Thoracic aorta (tissue), 2 donors: Measurements from ENCODE around the gene DDX20. TPM values are rescaled to one million over a fixed set of nuclear protein-coding genes. Genes with fewer than 3 reads are reported as not detected.

Experiments
- ATAC-seq: fragments of 150-250 bp; one replicate; pipeline ENCODE4 v1.8.0; 2017; ENCODE audit warnings: low read depth; ENCODE audit not compliant: insufficient number of reproducible peaks, low FRiP score
- DNase-seq: peaks from one replicate; pipeline ENCODE4 v3.0.0-alpha.2; 2020; ENCODE audit warnings: low spot score
- H3K27ac ChIP-seq, 2 donors: fragments of 200-600 bp; sonication (generic); 1 replicate in 1 of 2; 2 replicates in 1 of 2; pipeline ENCODE4 v1.5.1; 2016; ENCODE audit warnings: mild to moderate bottlenecking in 2 of 2, moderate library complexity in 2 of 2
- H3K27me3 ChIP-seq: fragments of 200-600 bp; sonication (generic); replicated peaks from 2 replicates; pipeline ENCODE4 v1.6.0; 2016; ENCODE audit warnings: mild to moderate bottlenecking; ENCODE audit not compliant: insufficient read depth
- H3K36me3 ChIP-seq: fragments of 200-600 bp; sonication (generic); one replicate; pipeline ENCODE4 v1.5.1; 2016
- H3K4me1 ChIP-seq, 2 donors: fragments of 200-600 bp; sonication (generic); 1 replicate in 1 of 2; 2 replicates in 1 of 2; pipeline versions ENCODE4 v1.5.1 to v1.6.0; 2016; ENCODE audit warnings: low read depth in 2 of 2, mild to moderate bottlenecking in 1 of 2; ENCODE audit not compliant: control insufficient read depth in 1 of 2
- H3K4me3 ChIP-seq: fragments of 200-600 bp; sonication (generic); 2 replicates; pipeline ENCODE4 v1.5.1; 2016; ENCODE audit warnings: mild to moderate bottlenecking
- H3K9me3 ChIP-seq: fragments of 200-600 bp; sonication (generic); 2 replicates; pipeline ENCODE4 v1.5.1; 2016
- total RNA-seq, 2 donors: library from RNA; depleted of rRNA; stranded (reverse); fragments of >200 nt; gene quantifications; one replicate each; pipeline versions ENCODE4 v1.1.0 to v1.2.3, GENCODE V29; 2016
- TF ChIP-seq, protein P1 (sequence below): fragments of 200-600 bp; sonication (generic); IDR thresholded peaks from one replicate; pipeline ENCODE4 v1.5.1; 2019; ENCODE audit warnings: antibody characterized with exemption

DDX20 gene, protein sequence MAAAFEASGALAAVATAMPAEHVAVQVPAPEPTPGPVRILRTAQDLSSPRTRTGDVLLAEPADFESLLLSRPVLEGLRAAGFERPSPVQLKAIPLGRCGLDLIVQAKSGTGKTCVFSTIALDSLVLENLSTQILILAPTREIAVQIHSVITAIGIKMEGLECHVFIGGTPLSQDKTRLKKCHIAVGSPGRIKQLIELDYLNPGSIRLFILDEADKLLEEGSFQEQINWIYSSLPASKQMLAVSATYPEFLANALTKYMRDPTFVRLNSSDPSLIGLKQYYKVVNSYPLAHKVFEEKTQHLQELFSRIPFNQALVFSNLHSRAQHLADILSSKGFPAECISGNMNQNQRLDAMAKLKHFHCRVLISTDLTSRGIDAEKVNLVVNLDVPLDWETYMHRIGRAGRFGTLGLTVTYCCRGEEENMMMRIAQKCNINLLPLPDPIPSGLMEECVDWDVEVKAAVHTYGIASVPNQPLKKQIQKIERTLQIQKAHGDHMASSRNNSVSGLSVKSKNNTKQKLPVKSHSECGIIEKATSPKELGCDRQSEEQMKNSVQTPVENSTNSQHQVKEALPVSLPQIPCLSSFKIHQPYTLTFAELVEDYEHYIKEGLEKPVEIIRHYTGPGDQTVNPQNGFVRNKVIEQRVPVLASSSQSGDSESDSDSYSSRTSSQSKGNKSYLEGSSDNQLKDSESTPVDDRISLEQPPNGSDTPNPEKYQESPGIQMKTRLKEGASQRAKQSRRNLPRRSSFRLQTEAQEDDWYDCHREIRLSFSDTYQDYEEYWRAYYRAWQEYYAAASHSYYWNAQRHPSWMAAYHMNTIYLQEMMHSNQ
- total RNA-seq = 10 to 100 TPM; 17.2 to 21.5 TPM

DNA sequence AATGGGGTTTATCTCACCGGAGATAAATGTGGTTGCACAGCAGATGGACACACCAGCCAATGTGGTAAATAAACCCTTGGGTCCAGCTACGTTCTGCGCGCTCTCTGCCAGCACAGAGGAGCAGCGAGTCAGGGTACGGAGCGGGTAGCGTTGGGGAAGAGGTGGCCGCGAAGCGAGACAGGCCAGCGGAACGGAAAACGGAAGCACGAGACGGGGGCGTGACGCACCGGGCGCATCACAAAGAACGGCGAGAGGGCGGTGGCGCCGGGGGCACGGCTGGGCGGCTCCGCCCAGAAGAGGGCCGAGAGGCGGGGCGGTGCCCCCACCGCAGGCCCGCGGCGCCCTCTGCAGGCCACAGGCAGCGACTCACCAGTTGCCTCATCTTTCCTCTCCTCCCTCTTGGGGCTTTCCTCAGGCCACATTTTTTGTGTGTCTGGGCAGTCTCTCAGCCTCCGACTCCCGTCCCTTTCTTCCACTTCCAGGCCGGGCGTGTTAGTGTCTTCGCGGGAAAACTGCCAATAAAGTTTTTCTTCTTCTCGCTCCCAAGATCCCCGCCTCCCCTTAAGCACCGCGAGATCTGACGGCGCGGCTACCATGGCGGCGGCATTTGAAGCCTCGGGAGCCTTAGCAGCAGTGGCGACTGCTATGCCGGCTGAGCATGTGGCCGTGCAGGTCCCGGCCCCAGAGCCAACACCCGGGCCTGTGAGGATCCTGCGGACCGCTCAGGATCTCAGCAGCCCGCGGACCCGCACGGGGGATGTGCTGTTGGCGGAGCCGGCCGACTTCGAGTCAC, at the start of gene DDX20:
TSS of gene DDX20 (plus strand) at position 571 of the 793 bp plus-strand sequence. CDS start at position 595, 24 bp downstream.
- peaks cover 8 to 25% of the 10 kb centered on the region in 2 donors for H3K4me1 ChIP-seq
- no peaks in the 10 kb centered on the region for H3K9me3 ChIP-seq
- ATAC-seq (peak; percentile 95), DNase-seq (peak; percentile 72)
- TF ChIP-seq, protein P1, sequence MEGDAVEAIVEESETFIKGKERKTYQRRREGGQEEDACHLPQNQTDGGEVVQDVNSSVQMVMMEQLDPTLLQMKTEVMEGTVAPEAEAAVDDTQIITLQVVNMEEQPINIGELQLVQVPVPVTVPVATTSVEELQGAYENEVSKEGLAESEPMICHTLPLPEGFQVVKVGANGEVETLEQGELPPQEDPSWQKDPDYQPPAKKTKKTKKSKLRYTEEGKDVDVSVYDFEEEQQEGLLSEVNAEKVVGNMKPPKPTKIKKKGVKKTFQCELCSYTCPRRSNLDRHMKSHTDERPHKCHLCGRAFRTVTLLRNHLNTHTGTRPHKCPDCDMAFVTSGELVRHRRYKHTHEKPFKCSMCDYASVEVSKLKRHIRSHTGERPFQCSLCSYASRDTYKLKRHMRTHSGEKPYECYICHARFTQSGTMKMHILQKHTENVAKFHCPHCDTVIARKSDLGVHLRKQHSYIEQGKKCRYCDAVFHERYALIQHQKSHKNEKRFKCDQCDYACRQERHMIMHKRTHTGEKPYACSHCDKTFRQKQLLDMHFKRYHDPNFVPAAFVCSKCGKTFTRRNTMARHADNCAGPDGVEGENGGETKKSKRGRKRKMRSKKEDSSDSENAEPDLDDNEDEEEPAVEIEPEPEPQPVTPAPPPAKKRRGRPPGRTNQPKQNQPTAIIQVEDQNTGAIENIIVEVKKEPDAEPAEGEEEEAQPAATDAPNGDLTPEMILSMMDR = peak; percentile 81
- H3K4me3 ChIP-seq = peak within 1 kb of the TSS; percentile 95
- peak within 1 kb of the TSS; percentile 92 to 93 for H3K27ac ChIP-seq
- H3K36me3 ChIP-seq = peaks cover under 1% of the 10 kb centered on the region
- H3K27me3 ChIP-seq = no peaks in the 10 kb centered on the region

DNA sequence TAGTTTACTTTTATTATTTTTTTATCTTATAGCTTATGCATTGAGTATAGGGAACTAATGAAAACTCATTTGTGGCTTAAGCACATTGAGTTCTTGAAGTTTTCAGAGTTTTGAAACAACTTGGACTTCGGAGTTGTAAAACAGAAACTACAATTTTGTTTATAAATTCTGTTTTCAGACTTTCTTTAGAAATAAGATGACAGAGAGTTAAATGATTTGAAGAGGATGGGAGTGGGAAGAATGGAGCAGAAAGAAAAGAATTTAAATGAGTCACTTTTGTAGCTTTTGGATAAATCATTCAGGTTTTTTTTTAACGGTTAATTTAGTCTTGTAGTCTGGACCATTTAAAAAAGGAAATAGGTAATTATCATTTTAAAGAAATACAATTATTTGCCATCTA, 48.8 kb upstream of the DDX20 start:
- DNase-seq (no peak), ATAC-seq (no peak)
- Histone ChIP-seq H3K4me3 (no peak overlapping the region), H3K27me3 (no peaks in the 10 kb centered on the region), H3K27ac (no peak overlapping the region), H3K4me1 (no peaks in the 10 kb centered on the region), H3K36me3 (peaks cover 14% of the 10 kb centered on the region), H3K9me3 (no peaks in the 10 kb centered on the region)
- TF ChIP-seq, protein P1 = no peak

DNA sequence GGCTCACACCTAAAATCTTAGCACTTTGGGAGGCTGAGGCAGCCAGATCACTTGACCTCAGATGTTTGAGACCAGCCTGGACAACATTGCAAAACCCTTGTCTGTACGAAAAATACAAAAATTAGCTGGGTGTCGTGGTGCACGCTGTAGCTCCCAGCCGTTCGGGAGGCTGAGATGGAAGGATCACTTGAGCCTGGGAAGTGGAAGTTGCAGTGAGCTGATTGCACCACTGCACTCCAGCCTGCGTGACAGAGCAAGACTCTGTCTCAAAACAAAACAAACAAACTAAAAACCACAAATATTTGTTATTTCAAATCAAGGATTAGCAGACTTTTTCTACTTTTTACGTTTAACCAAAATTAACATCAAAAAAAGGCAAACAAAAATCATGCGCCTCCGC, 47.8 kb upstream of the DDX20 start:
- ATAC-seq = no peak
- Histone ChIP-seq H3K27me3 (no peaks in the 10 kb centered on the region), H3K4me1 (no peaks in the 10 kb centered on the region), H3K9me3 (no peaks in the 10 kb centered on the region), H3K27ac (no peak overlapping the region), H3K4me3 (no peak overlapping the region), H3K36me3 (peaks cover 14% of the 10 kb centered on the region)
- TF ChIP-seq, protein P1 = no peak
- DNase-seq = no peak

DNA sequence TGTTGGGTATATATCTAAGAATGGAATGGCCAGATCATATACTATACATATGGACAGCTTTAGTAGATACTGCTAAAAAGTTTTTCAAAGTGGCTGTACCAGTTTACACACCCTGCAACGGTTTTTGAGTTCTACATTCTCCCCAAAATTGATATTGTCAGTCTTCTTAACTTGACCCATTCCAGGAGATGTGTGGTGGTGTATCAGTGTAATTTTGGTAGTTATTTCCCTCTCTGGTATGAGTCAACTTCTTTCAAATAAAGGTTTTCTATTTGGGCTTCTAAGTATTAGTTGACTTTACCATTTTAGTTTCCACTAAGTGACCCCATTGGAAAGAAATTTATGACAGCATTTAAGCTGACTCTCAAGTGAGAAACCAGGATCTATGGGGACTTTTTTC, 45.7 kb upstream of the DDX20 start:
- H3K4me1 ChIP-seq = no peaks in the 10 kb centered on the region
- no peak overlapping the region for H3K4me3 ChIP-seq
- ATAC-seq (no peak), DNase-seq (no peak)
- H3K27ac ChIP-seq = no peak overlapping the region
- H3K27me3 ChIP-seq = no peaks in the 10 kb centered on the region
- peaks cover 11% of the 10 kb centered on the region for H3K36me3 ChIP-seq
- TF ChIP-seq, protein P1 = no peak
- no peaks in the 10 kb centered on the region for H3K9me3 ChIP-seq
